ENCODE results near the gene SCN1B. TPM values are rescaled to one million over a fixed set of nuclear protein-coding genes. Genes with fewer than 3 reads are reported as not detected.
A peak's percentile ranks its signal among the peaks of the same experiment; 100 is the strongest.

SCN1B gene
- total RNA-seq, 3 donors from 2014 or later: 1.6 to 8.8 (median 3.5) TPM

DNA sequence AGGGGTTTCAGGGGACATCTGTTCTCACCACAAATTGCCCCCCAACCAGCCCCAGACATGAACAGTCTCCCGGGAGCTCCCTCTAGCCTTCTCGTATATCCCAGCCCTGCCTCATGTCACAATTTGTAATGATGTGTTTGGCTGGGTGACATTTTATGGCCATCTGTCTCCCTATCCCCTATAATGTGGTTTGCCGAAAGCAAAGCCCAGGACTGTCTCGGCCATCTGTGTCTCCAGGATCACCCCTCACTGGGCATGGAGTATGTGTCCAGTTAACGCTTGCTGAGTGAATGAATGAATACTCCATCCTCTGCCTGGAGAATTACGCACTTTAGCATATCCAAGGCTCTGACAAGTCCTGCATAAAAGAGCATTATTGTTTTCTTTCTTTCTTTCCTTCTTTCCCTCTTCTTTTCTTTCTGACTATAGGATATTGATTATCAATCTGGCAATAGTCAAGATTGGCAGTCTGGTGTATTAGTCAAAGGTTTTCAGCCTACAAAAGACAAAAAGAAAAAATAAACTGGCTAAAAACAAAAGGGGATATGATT is 26.3 kb downstream of the SCN1B start:
- Histone ChIP-seq H3K36me3 (ENCODE audit: low read depth) (no peaks in the 10 kb centered on the region), H3K9me3 (no peaks in the 10 kb centered on the region), H3K4me1 (ENCODE audit: low read depth) (no peaks in the 10 kb centered on the region), H3K4me3 (no peak overlapping the region)
- intact Hi-C loops (cut with DNase I, micrococcal nuclease): no loop called here
- DNase-seq (peak in 1 of 3 donors; percentile 2), ATAC-seq (no peak)
- TF ChIP-seq CTCF (IDR thresholded peaks at IDR 0.05): no peak

DNA sequence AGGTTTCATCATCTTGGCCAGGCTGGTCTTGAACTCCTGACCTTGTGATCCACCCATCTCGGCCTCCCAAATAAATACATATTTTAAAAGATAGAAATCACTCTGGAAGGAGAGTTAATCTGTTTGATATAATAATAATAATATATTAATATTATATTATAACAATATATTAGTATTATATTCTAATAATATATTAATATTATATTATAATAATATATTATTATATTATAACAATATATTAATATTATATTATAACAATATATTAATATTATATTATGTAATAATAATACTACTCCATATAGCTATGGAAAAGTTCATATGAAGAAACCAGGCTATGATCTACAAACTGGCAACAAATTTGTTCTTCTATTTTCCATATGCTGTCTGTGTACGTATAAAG is 28.1 kb downstream of the SCN1B start:
- intact Hi-C loops (cut with DNase I, micrococcal nuclease): no loop called here
- Histone ChIP-seq H3K4me3 (no peak overlapping the region), H3K36me3 (ENCODE audit: low read depth) (no peaks in the 10 kb centered on the region), H3K4me1 (ENCODE audit: low read depth) (no peaks in the 10 kb centered on the region), H3K9me3 (no peaks in the 10 kb centered on the region)
- ATAC-seq (no peak), DNase-seq (no peak)
- TF ChIP-seq CTCF (IDR thresholded peaks at IDR 0.05): no peak

DNA sequence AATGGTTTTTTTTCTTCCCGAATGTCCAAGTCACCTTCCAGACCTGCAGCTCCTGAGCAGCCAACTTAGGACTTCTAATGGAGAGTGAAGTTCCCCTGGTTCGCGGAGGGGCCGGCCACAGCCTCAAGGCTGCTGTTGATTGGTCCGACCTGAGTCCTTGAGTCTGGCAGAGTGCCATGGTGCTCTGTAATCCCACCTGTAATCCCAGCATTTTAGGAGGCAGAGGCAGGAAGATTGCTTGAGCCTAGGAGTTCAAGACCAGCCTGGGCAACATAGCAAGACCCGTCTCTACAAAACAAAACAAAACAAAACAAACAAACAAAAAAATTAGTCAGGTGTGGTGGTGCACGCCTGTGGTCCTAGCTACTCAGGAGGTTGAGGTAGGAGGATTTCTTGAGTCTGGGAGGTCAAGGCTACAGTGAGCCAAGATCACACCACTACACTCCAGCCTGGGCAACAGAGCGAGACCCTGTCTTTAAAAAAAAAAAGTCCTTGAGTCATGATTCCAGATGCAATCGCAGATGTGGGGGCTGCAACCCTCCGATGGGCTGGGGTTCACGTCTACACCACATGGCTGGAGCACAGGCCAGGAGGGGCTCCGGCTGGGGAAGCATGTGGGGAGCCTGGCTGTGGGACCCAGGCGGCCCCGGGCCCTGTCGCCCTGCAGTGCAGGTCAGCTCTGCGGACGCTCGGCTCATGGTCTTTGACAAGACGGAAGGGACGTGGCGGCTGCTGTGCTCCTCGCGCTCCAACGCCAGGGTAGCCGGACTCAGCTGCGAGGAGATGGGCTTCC is 28.9 kb downstream of the SCN1B start:
- ATAC-seq: no peak
- DNase-seq: no peak
- Histone ChIP-seq H3K4me3 (no peak overlapping the region), H3K9me3 (no peaks in the 10 kb centered on the region), H3K4me1 (ENCODE audit: low read depth) (no peaks in the 10 kb centered on the region), H3K36me3 (ENCODE audit: low read depth) (no peaks in the 10 kb centered on the region)
- intact Hi-C loops (cut with DNase I, micrococcal nuclease): no loop called here
- no peak for TF ChIP-seq CTCF (IDR thresholded peaks at IDR 0.05)

- no peaks in the 10 kb centered on the region for H3K4me1 ChIP-seq (ENCODE audit: low read depth)
- ATAC-seq (no peak), DNase-seq (no peak)
- H3K9me3 ChIP-seq: no peaks in the 10 kb centered on the region
- no peaks in the 10 kb centered on the region for H3K36me3 ChIP-seq (ENCODE audit: low read depth)
- intact Hi-C loops (cut with DNase I, micrococcal nuclease): no loop called here
- no peak overlapping the region for H3K4me3 ChIP-seq
- no peak for TF ChIP-seq CTCF (IDR thresholded peaks at IDR 0.05)
Measured at GRCh38 chr19:35059799-35060091, 29.5 kb downstream of the SCN1B start.

GRCh38 chr19:35060160-35060855 is 30.0 kb downstream of the SCN1B start:
- DNase-seq (no peak), ATAC-seq (no peak)
- H3K4me3 ChIP-seq: no peak overlapping the region
- TF ChIP-seq CTCF (IDR thresholded peaks at IDR 0.05): no peak
- intact Hi-C loops (cut with DNase I, micrococcal nuclease): no loop called here
- H3K9me3 ChIP-seq: no peaks in the 10 kb centered on the region
- no peaks in the 10 kb centered on the region for H3K36me3 ChIP-seq (ENCODE audit: low read depth)
- H3K4me1 ChIP-seq (ENCODE audit: low read depth): no peaks in the 10 kb centered on the region
